Measurements from ENCODE around the gene FTO. TPM values are rescaled to one million over a fixed set of nuclear protein-coding genes. Genes with fewer than 3 reads are reported as not detected.

The FTO gene
- total and polyA plus RNA-seq, 2 of the 13 experiments (the other 11 are each of a cell fraction or from before 2014, with no cell fraction given): 41.6 to 55.8 TPM

- TF ChIP-seq ZBTB4 (CRISPR knock-in tag; IDR thresholded peaks at IDR 0.05; ENCODE audit: borderline replicate concordance): no peak
- TF ChIP-seq ARID2 (CRISPR knock-in tag; IDR thresholded peaks at IDR 0.05; ENCODE audit: borderline replicate concordance): no peak
- no peak for TF ChIP-seq POGZ (CRISPR knock-in tag; IDR thresholded peaks at IDR 0.05)
- TF ChIP-seq ZNF547 (CRISPR knock-in tag; IDR thresholded peaks at IDR 0.05): no peak
- TF ChIP-seq IKZF1 (IDR thresholded peaks at IDR 0.05): no peak
- TF ChIP-seq NR0B2 (CRISPR knock-in tag; IDR thresholded peaks at IDR 0.05): no peak
These were observed 109.0 kb downstream of the FTO start (continued) for GRCh38 chr16:53812914-53813313.

- in situ Hi-C loops (cut with HindIII; ENCODE audit: extremely low pct_ligation_motif_present, low pct_unique_long_range_greater_than_20kb): no loop called here
- no TSS peak for BruUV-seq (replicated peaks)
- 96% methylated on average over 7 of the region's 7 CpGs for WGBS (ENCODE audit: low lambda C conversion rate)
These were observed 110.8 kb downstream of the FTO start for GRCh38 chr16:53814801-53815200.

More at GRCh38 chr16:53814801-53815200, 110.8 kb downstream of the FTO start:
- DNase-seq (ENCODE audit: low spot score): no peak
- Histone ChIP-seq H3K4me2 (ENCODE audit: low read depth, low read length) (no peak overlapping the region), H3K4me1 (ENCODE audit: insufficient read depth, low read length) (peaks cover 9% of the 10 kb centered on the region; the same call in 1 of the 2 replicates), H4K20me1 (ENCODE audit: insufficient read depth, low read length) (no peaks in the 10 kb centered on the region; the same call in 1 of the 2 replicates), H3K9ac (ENCODE audit: insufficient read depth, low read depth, low read length) (no peak overlapping the region), H3K27me3 (ENCODE audit: control insufficient read depth in 1 of 2, insufficient read depth in 2 of 2, low read length in 2 of 2) (no peaks in the 10 kb centered on the region), H2AFZ (ENCODE audit: low read length) (no peak overlapping the region), H3K79me2 (ENCODE audit: insufficient read depth, low read length) (no peaks in the 10 kb centered on the region), H3K4me3 (replicated peaks in 1 of 3; ENCODE audit: insufficient read depth in 1 of 3, low read depth in 2 of 3, low read length in 3 of 3) (no peak overlapping the region), H3K9me3 (ENCODE audit: low read length) (no peaks in the 10 kb centered on the region), H3K36me3 (replicated peaks in 1 of 2; ENCODE audit: control insufficient read depth in 1 of 2, insufficient read depth in 2 of 2, low read length in 2 of 2) (peaks cover 0 to 22% of the 10 kb centered on the region in 2 experiments; a peak in 4 of 5 replicates), H3K27ac (ENCODE audit: extremely low read length, insufficient read depth, low read length) (no peak overlapping the region)
- intact Hi-C loops (cut with micrococcal nuclease; ENCODE audit: unreplicated experiment): no loop called here
- FAIRE-seq: no peak
- no peak for ATAC-seq
- TF ChIP-seq ASH2L (IDR thresholded peaks at IDR 0.05; ENCODE audit: insufficient read length, low read depth, low read length) (no peak), ZNF550 (CRISPR knock-in tag; IDR thresholded peaks at IDR 0.05; ENCODE audit: borderline replicate concordance) (no peak), ZSCAN31 (CRISPR knock-in tag; IDR thresholded peaks at IDR 0.05; ENCODE audit: low read depth) (no peak), BORCS8-MEF2B (CRISPR knock-in tag; IDR thresholded peaks at IDR 0.05) (no peak), PAF1 (CRISPR knock-in tag; IDR thresholded peaks at IDR 0.05) (no peak), SIX1 (CRISPR knock-in tag; IDR thresholded peaks at IDR 0.05; ENCODE audit: borderline replicate concordance) (no peak), TRAFD1 (CRISPR knock-in tag; IDR thresholded peaks at IDR 0.05; ENCODE audit: borderline replicate concordance) (no peak), ELF1 (CRISPR knock-in tag; IDR thresholded peaks at IDR 0.05) (no peak), SRSF1 (optimal IDR thresholded peaks at IDR 0.05; ENCODE audit: low read depth, low read length) (no peak), CHD4 (IDR thresholded peaks at IDR 0.05; ENCODE audit: borderline replicate concordance, low read length) (no peak), SRSF9 (IDR thresholded peaks at IDR 0.05; ENCODE audit: borderline replicate concordance, insufficient read depth, low read depth, low read length, poor library complexity, severe bottlenecking) (no peak)
- ChIA-PET POLR2A (no interaction called here), CTCF (ENCODE audit: low intra/inter-chr PET ratio, low total read pairs) (no interaction called here)
